Stimulated activated CD8-positive, alpha-beta memory T cell treated with anti-CD3 and anti-CD28 coated beads, Interleukin-12 subunit alpha, Interleukin-12 subunit beta, amount 100 ng/mL, for 1 hour (primary cell): ENCODE data around the gene JAKMIP1.

ENCODE experiments used
- DNase-seq: peaks from one replicate; pipeline ENCODE4 v3.0.0-alpha.2; 2020; ENCODE audit warnings: low read depth

Gene JAKMIP1

DNA sequence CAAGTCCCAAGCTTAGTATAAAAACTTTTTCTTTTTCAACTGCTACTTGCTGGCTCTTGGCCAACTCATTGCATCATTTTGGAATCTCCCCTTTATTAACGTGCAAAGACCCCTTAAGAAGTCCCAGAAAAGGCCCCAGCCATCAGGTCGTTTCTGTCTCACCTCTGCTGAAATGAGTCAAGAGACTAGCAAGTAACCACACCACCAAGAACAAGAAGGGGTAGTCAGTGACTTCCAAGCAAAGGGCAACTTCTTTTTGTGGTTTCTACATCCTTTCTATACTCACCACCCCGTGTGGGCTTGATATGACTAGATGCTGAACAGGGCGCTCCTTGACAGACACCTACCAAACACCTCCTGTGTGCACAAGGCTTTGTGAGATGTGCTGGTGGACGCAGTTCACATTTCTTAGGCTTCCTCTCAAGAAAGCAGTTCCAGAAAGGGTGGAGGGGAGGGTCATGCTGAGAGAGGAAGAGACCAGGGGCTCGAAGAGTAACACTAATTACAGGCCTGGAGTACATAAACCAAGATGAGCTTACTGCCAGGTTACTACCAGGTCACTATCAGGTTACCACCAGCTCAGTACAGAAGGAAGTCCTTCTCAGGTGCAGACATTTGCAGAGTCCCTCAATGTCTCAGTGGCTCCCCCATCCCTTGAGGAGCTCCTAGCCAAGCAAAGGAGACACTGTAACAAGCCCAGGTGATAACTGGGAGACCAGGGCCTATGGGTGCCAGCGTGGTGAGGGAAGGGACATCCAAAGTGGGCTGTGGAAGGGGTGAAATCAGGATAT, 19.3 kb downstream of the JAKMIP1 start:
- no peak for DNase-seq

- DNase-seq: no peak
Measured at GRCh38 chr4:6179362-6179761, 21.0 kb downstream of the JAKMIP1 start.

DNA sequence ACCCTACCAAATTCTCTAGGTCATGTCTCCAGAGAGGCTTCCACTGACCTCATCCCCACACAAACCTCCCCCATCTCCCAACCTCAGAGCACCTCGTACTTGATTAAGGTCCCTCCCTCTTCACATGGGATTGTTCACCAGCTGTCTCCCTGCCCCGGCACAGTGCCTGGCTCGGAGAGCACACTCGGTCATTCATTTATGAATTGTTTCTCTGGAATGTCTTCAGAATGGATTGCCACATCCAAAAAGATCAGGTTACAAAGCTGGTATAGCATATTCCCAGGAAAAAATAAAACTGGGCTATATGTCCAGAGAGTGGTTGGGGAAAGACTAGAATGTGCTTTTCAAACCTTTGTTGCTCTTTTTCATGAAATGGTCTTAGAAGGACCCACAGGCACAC, 21.6 kb downstream of the JAKMIP1 start:
- DNase-seq: no peak

DNA sequence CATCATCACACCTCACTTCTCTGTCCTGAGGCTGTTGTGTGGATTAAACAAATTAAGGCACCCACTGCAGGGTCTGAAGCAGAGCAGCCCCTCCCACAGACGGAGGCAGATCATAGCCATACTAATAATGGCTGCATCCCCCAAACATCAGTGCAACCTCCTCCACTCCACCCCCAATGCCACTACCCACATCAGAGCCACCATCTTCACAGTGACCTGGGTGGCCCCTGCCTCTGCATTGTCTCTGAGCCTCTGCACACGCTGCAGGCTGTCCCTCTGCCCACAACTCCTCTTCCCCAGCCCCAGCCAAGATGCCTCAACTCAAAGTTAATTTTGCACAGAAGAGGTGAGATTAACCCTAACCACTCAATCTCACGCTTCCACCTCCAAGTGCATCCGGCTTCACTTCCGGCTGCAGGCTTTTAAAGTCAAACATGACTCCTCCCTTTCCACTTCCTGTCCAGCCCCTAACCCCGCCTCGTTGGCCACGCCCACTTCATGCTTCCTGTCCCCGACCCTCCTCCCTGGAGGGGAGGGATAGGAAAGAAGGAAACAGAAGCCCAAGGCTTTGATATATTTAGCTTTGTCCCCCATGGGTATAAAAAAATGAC, 22.7 kb downstream of the JAKMIP1 start:
- DNase-seq: no peak

- no peak for DNase-seq
Measured at GRCh38 chr4:6175426-6175825, 24.9 kb downstream of the JAKMIP1 start.

- no peak for DNase-seq
Measured at GRCh38 chr4:6172927-6173200, 27.5 kb downstream of the JAKMIP1 start.

- DNase-seq: no peak
Measured at GRCh38 chr4:6172093-6172926, 28.0 kb downstream of the JAKMIP1 start.

DNA sequence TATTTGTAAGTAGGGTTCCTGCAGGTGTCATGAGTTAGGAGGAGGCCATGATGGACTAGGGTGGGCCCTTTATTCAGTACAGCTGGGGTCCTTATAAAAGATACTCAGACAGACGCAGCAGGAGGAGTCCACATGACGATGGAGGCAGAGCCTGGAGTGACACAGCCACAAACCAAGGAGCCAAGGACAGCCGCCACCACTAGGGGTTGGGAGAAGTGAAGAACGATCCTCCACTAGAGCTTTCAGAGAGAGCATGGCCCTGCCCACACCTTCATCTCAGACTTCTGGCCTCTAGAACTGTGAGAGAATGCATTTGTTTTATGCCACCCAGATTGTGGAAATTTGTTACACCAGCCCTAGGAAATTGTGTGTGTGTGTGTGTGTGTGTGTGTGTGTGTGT, 31.1 kb downstream of the JAKMIP1 start:
- DNase-seq: no peak

DNA sequence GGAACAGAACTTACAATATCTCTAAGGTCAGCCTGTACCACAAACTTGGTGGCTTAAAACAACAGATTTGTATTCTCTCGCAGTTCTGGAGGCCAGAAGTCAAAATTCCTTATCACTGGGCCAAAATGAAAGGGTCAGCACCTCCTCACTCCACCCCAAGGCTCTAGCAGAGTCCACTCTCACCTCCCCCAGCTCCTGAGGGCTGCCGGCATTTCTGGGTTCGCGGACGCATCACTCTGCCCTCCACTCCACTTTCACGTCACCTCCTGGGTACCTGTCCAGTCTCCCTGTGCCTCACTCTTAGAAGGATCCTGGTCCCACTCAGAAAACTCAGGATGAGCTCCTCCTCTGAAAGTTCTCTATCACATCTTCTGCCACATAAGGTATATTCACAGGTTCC, 34.6 kb downstream of the JAKMIP1 start:
- DNase-seq: no peak

DNA sequence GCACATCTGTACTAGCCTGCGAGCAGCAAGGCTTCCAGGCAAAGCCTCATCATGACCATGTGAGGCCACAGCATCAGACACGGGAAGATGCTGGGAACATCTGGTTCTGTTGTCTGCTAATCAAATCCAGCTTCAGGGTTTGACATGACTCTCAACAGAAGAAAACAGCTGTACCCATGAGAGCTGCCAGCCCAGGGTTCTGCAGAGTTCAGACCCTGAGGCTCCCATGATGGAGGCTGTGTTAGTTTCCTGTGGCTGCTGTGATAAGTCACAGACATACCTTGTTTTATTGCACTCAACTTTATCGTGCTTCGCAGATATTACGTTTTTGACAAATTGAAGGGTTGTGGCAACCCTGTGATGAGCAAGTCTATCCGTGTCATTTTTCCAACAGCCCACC, 37.5 kb downstream of the JAKMIP1 start:
- DNase-seq: no peak

DNA sequence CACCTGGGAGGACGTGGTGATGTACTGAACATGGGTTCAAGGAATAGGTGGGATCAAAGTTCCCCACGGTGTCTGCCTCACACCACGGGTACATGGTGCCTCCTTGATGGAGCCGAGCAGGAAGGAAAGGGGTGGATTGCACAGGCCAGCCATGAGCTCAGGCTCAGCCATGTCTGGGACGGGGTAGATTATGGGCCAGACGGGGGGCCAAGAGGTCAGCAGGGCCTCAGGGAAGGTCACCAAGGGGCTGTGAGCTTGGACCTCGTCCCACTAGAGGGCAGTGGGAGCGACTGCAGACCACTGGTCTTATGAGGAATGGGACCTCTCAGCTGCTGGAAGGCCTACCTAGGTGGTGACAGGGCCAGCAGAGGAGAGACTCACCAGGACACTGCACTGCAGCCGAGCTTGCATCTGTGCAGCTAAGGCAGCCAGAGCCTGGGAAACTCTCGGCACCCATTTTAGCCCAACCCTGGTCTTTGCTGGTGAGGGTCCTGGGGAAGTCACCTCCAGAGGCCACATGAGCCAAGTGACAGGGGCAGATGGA, 38.4 kb downstream of the JAKMIP1 start:
- DNase-seq: no peak

- no peak for DNase-seq
Measured at GRCh38 chr4:6160536-6160935, 39.8 kb downstream of the JAKMIP1 start.

DNA sequence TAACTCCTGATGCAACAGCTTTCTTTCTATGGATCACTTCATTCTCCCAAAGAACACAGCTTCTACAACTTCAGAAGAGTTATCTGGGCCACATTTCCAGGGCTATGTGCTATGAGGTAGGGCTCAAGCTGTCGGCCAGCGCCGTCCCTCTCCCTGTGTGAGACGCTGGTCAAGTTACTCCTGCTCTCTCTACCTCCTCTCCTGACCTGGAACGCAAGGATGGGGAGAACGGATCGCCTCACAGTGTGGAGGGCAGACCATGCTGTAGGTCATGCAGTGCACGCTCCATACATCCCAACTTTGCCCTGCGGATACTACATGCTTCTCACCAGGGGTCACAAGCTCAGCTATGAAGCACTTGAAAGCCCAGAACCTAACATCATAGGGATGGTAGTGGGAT, 42.4 kb downstream of the JAKMIP1 start:
- no peak for DNase-seq

- no peak for DNase-seq
Measured at GRCh38 chr4:6155996-6156750, 44.2 kb downstream of the JAKMIP1 start.

GRCh38 chr4:6154875-6155274, 45.5 kb downstream of the JAKMIP1 start:
- DNase-seq: no peak

GRCh38 chr4:6153874-6154273, 46.5 kb downstream of the JAKMIP1 start:
- DNase-seq: no peak

DNA sequence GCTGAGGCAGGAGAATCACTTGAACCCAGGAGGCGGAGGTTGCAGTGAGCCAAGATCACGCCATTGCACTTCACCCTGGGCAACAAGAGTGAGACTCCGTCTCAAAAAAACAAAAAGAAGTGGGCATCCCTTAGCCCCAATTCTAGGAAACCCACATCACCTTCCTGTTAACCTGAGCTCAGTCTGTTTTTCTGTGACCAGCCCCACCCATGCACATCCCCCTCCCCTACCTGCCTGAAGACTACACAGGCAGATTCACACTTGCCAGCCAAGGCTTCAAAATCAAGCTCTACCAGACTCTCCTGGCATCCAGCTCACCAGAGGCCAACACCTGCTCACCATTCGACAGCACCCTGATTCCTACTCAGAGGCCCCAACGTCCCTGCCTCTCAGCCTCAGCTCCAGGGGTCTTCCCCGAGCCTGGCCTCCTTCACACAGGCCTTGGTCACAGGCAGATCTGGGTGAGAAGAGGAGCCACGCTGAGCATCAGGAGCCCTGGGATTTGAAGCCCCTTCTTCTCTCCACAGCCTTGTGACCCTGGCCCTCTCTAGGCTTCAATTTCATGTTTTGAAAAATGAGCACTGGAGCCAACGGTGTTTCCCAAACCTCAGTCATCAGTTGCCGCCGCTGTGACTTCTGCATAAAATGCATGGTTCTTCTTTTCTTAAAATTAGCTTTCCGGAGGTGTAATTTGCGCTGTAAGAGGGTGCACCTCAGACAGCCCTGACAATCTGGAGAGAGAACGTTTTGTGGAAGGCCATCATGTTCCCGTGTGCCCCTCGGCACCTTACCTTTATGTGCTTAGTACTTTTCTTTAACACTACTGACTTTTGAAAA, 47.3 kb downstream of the JAKMIP1 start:
- no peak for DNase-seq

DNA sequence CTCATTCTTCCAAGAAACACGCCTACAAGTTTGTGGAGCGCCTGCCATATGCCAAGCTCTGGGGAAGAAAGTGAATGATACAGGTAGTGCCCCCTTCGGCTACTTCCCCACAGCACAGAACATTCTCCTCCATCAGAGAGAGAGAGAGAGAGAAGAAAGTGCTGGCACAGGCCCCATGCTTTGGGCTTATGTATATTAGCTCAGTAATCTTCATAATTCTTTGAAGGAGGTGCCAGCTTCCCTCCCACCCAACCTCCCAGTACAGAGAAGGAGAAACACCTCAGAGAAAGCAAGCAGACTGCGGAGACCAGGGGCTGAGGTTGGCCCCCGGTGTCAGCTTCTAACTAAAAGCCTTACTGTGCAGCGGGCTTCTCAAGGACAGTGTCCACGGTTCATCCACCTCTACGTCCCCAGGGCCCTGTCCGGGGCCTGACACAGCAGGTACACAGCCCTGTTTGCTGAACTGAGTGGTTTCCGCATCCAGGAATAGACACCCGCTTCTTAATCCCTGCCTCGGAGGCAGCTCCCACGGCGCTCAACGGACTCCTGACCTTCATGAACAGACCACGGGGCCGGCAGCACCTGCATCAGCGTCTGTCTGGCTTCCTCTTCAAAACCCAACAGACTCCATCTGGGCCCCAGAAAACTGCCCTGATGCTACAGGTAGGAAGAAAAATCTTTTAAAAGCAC, 50.2 kb downstream of the JAKMIP1 start:
- DNase-seq: no peak

DNA sequence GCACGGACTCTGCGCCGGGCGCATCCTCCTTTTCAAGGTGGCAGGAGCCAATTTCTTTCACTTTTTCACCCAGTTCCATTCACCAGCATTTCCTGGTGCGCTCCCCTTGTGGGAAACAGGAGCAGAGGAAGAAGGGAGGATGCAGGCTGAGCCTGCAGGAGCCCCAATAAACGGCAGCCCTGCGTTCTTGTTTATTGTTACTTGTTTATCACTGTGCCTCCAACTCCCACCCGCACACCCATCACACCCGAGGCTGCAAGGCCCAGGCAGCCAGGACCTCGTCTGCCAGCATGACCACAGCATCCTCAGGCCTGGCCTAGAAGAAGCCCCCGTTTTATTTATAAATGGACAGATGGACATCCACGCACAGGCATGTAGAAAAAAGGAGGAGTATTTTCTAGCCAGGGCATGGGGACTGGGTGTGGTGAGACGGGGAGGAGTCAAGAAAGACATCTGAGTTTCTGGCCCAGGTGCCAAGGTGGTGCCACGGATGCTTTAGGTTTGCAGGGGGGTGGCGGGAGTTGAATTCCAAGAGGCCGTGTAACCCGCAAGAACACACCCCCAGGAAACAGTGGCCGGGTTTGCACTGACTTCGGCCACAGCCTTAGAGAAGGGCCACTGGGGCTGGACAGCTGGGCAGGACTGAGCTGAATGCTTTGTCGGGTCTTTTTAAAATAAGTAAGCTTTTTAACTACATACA, 51.7 kb downstream of the JAKMIP1 start:
- DNase-seq: no peak

DNA sequence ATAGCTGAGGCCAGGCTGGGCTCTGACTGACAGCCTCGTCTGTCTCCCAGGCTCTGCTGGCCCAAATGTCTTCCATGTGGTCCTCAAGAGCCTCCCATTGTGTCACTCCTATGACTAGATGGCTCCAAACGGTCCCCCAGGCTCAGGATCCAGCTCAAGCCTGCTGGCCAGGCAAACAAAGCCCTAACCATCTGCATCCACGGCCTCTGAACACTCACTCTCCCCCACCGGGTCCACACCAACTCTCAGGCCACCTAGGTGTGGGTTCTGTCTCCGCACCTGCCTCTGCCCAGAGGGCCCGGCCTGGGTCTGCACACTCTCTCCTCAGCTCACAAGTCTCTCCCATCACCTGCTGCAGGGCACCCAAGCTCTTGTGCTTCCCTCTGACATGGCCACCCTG, 52.9 kb downstream of the JAKMIP1 start:
- DNase-seq: no peak
